HepG2 (cell line): ENCODE data around the gene WNT7B. TPM values are rescaled to one million over a fixed set of nuclear protein-coding genes. Genes with fewer than 3 reads are reported as not detected.

ENCODE experiments used
- ATAC-seq: fragments of 200-7000 bp; cut with Tn5 transposase; 3 replicates; pipeline ENCODE4 v1.9.1; 2020; ENCODE audit warnings: mild to moderate bottlenecking, moderate library complexity
- BruUV-seq: library from RNA; stranded (reverse); fragments of 400-500 nt; replicated peaks from 2 replicates; lab custom pipeline; 2021; lab: Mats Ljungman, UMichigan
- CTCF ChIA-PET: fragments of 300-600 bp; formaldehyde crosslinking; extraction: SDS; loops from one replicate; lab custom pipeline; 2021; ENCODE audit warnings: low total read pairs, inconsistent platforms, low intra/inter-chr PET ratio; lab: Yijun Ruan, JAX
- POLR2A ChIA-PET: fragments of 350-600 bp; sonication (Branson Sonifier 250); formaldehyde crosslinking; loops from one replicate; lab custom pipeline; 2020; ENCODE audit warnings: antibody characterized with exemption, inconsistent platforms; lab: Yijun Ruan, JAX
- DNase-seq: peaks from one replicate; pipeline ENCODE4 v3.0.0-alpha.2; 2015; ENCODE audit warnings: low spot score
- FAIRE-seq: peaks from 3 replicates; lab custom pipeline; 2011; peaks lifted over from hg19 to GRCh38; lab: Jason Lieb, UNC
- H2AFZ ChIP-seq: one replicate; pipeline ENCODE4 v1.6.1; 2011; ENCODE audit warnings: low read length, inconsistent platforms
- H3K27ac ChIP-seq: fragments of 300-600 bp; 3 replicates; pipeline ENCODE4 v1.8.0; 2011; ENCODE audit warnings: mixed run types, mild to moderate bottlenecking, mixed read lengths, low read length, inconsistent platforms; ENCODE audit not compliant: insufficient read depth; ENCODE audit errors: extremely low read length
- H3K27me3 ChIP-seq, 2 experiments: fragments of 200-600 bp in 1 of 2; 2 replicates in 1 of 2; 3 replicates in 1 of 2; pipeline versions ENCODE4 v1.6.0 to v1.8.0; 2011; ENCODE audit warnings: low read length in 2 of 2, mild to moderate bottlenecking in 2 of 2, moderate library complexity in 2 of 2, inconsistent platforms in 1 of 2; ENCODE audit not compliant: insufficient read depth in 2 of 2, control insufficient read depth in 1 of 2
- H3K36me3 ChIP-seq, 2 experiments: fragments of 200-600 bp in 1 of 2; replicated peaks in 1 of 2; 2 replicates in 1 of 2; 3 replicates in 1 of 2; pipeline versions ENCODE4 v1.5.1 to v1.8.0; 2011; ENCODE audit warnings: low read length in 2 of 2, inconsistent platforms in 1 of 2; ENCODE audit not compliant: insufficient read depth in 2 of 2, control insufficient read depth in 1 of 2
- H3K4me1 ChIP-seq: 2 replicates; pipeline ENCODE4 v1.5.1; 2012; ENCODE audit warnings: low read length, inconsistent platforms; ENCODE audit not compliant: insufficient read depth
- H3K4me2 ChIP-seq: 2 replicates; pipeline ENCODE4 v1.6.0; 2011; ENCODE audit warnings: low read depth, low read length, inconsistent platforms
- H3K4me3 ChIP-seq, 3 experiments: fragments of 200-600 bp in 1 of 3; sonication (generic), shearing (Covaris generic) in 1 of 3; replicated peaks in 1 of 3; 2 replicates each; pipeline ENCODE4 v1.5.1; 2011 to 2016; ENCODE audit warnings: low read length in 3 of 3, inconsistent platforms in 2 of 3, low read depth in 2 of 3, mild to moderate bottlenecking in 2 of 3, control low read depth in 1 of 3, mixed read lengths in 1 of 3; ENCODE audit not compliant: insufficient read depth in 1 of 3
- H3K79me2 ChIP-seq: one replicate; pipeline ENCODE4 v1.6.1; 2011; ENCODE audit warnings: low read length, inconsistent platforms; ENCODE audit not compliant: insufficient read depth
- H3K9ac ChIP-seq: 2 replicates; pipeline ENCODE4 v1.6.0; 2011; ENCODE audit warnings: mild to moderate bottlenecking, low read depth, low read length, inconsistent platforms; ENCODE audit not compliant: insufficient read depth
- H3K9me3 ChIP-seq: 2 replicates; pipeline ENCODE4 v1.5.1; 2012; ENCODE audit warnings: mild to moderate bottlenecking, low read length
- H4K20me1 ChIP-seq: 2 replicates; pipeline ENCODE4 v1.6.0; 2011; ENCODE audit warnings: inconsistent platforms, mild to moderate bottlenecking, low read length, moderate library complexity; ENCODE audit not compliant: insufficient read depth
- ZNF101 ChIP-seq: sonication (generic); formaldehyde crosslinking; IDR thresholded peaks from 2 replicates; pipeline ENCODE4 v1.4.0; 2020; ENCODE audit warnings: mild to moderate bottlenecking, low read depth, missing genetic modification reagents, borderline replicate concordance
- WGBS: methylation state at CpG from one replicate; pipeline ENCODE4 v1.1.6; 2017; ENCODE audit warnings: low lambda C conversion rate; 5-methylcytosine and 5-hydroxymethylcytosine counted together
- in situ Hi-C: cut with HindIII; loops from 2 replicates; pipeline ENCODE4 v1.10.0; 2017; ENCODE audit warnings: low pct_unique_long_range_greater_than_20kb; ENCODE audit not compliant: extremely low pct_ligation_motif_present
- intact Hi-C: fragments of 100-400 bp; cut with micrococcal nuclease; formaldehyde crosslinking; loops from one replicate; pipeline ENCODE4 v1.10.0; 2022; ENCODE audit not compliant: unreplicated experiment
- polyA plus RNA-seq, 8 experiments: library from polyadenylated mRNA; depleted of rRNA in 3 of 8; stranded (reverse) in 7 of 8; unstranded in 1 of 8; fragments of >200 nt; fragmentation: Illumina TruSeq in 4 of 8; extraction: Trizol in 4 of 8; gene quantifications; 2 replicates each; pipeline versions ENCODE4 v1.2.1 to v1.2.3, GENCODE V29; 2011 to 2016; ENCODE audit warnings: low read depth in 4 of 8, missing spikeins in 1 of 8, mixed read lengths in 1 of 8; ENCODE audit not compliant: insufficient read depth in 1 of 8
- total RNA-seq, 5 experiments: library from RNA; depleted of rRNA; stranded (reverse); fragments of >200 nt; fragmentation: Illumina TruSeq; extraction: Trizol; gene quantifications; 2 replicates each; pipeline ENCODE4 v1.2.3, GENCODE V29; 2016; ENCODE audit warnings: low read depth in 1 of 5
- TF ChIP-seq, protein P1 (sequence below): IDR thresholded peaks from 2 replicates; pipeline ENCODE4 v1.6.1; 2018; ENCODE audit warnings: missing genetic modification reagents
- TF ChIP-seq, protein P2 (sequence below): sonication (generic); formaldehyde crosslinking; IDR thresholded peaks from 2 replicates; pipeline ENCODE4 v1.4.0; 2020; ENCODE audit warnings: low read depth, mild to moderate bottlenecking, missing genetic modification reagents
- TF ChIP-seq, protein P3 (sequence below): sonication (generic); formaldehyde crosslinking; IDR thresholded peaks from 2 replicates; pipeline ENCODE4 v1.9.0; 2022; ENCODE audit warnings: low read depth, missing genetic modification reagents

The WNT7B gene
- total and polyA plus RNA-seq, 2 of the 13 experiments (the other 11 are each of a cell fraction or from before 2014, with no cell fraction given), result 0.09 TPM; not detected in 1

DNA sequence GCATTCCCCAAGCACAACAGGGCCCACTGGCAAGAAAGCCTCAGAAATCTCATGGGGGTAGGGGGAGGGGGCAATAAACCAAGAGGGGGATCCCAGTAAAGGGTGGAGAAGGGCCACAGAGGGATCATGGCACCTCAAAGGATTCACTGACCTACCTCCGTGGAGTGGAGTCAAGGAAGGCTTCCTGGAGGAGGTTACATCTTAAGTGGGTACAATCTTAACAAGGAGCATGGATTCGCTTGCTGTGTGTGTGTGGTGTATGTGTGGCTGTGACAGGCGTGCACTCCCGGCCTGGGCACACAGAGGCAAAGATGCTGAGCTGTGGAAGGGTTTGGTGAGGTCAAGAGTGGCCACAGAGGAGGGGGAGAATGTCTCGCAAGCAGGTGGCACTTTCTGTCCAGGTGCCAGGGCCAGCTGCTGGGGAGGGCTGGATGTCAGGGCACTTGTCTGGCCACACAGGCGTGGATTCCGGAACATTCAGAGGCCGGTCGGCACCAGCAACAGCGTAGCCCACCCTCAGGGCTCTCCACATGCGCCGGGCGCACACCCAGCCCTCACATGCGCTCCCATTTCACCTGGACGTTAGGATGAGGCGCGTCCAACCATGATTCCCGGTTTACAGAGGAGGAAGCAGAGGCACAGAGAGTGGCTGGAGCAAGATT is 43.3 kb downstream of the WNT7B start (continued):
- TF ChIP-seq, protein P1, sequence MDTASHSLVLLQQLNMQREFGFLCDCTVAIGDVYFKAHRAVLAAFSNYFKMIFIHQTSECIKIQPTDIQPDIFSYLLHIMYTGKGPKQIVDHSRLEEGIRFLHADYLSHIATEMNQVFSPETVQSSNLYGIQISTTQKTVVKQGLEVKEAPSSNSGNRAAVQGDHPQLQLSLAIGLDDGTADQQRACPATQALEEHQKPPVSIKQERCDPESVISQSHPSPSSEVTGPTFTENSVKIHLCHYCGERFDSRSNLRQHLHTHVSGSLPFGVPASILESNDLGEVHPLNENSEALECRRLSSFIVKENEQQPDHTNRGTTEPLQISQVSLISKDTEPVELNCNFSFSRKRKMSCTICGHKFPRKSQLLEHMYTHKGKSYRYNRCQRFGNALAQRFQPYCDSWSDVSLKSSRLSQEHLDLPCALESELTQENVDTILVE, result no peak

DNA sequence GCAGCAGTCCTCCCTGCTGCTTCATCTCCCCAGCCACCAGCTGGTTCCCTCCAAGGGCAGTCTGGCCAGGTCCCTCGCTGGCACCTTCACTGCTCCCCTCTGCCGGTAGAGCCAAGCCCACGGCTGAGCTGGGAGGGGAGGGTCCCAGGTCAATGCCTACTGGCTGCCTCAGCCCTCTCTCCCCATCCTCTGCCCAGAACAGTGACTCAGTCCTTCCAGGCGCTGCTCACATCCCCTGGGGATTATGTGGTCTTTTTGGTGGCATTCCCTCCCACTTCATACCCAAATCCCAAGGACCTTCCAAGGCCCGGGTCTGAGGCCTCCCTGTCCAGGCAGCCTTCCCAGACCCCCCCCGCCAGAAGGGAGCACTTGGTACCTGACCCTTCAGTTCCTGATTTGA is 44.9 kb downstream of the WNT7B start:
- Histone ChIP-seq H2AFZ (no peak overlapping the region), H3K4me3 (no peak overlapping the region), H3K79me2 (no peaks in the 10 kb centered on the region), H3K27ac (no peak overlapping the region), H3K9me3 (no peaks in the 10 kb centered on the region), H3K9ac (no peak overlapping the region), H3K27me3 (peaks cover 17 to 78% of the 10 kb centered on the region in 2 experiments), H3K36me3 (no peaks in the 10 kb centered on the region), H3K4me1 (no peaks in the 10 kb centered on the region), H4K20me1 (peaks cover 2% of the 10 kb centered on the region; the same call in 1 of the 2 replicates), H3K4me2 (no peak overlapping the region)
- FAIRE-seq, result no peak
- BruUV-seq, result no TSS peak
- DNase-seq, result no peak
- TF ChIP-seq ZNF101 (CRISPR knock-in tag), result no peak
- TF ChIP-seq, protein P2, sequence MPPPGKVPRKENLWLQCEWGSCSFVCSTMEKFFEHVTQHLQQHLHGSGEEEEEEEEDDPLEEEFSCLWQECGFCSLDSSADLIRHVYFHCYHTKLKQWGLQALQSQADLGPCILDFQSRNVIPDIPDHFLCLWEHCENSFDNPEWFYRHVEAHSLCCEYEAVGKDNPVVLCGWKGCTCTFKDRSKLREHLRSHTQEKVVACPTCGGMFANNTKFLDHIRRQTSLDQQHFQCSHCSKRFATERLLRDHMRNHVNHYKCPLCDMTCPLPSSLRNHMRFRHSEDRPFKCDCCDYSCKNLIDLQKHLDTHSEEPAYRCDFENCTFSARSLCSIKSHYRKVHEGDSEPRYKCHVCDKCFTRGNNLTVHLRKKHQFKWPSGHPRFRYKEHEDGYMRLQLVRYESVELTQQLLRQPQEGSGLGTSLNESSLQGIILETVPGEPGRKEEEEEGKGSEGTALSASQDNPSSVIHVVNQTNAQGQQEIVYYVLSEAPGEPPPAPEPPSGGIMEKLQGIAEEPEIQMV (CRISPR knock-in tag), result no peak
- TF ChIP-seq, protein P3, sequence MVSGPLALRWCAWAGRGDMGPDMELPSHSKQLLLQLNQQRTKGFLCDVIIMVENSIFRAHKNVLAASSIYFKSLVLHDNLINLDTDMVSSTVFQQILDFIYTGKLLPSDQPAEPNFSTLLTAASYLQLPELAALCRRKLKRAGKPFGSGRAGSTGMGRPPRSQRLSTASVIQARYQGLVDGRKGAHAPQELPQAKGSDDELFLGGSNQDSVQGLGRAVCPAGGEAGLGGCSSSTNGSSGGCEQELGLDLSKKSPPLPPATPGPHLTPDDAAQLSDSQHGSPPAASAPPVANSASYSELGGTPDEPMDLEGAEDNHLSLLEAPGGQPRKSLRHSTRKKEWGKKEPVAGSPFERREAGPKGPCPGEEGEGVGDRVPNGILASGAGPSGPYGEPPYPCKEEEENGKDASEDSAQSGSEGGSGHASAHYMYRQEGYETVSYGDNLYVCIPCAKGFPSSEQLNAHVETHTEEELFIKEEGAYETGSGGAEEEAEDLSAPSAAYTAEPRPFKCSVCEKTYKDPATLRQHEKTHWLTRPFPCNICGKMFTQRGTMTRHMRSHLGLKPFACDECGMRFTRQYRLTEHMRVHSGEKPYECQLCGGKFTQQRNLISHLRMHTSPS, result no peak
- ChIA-PET POLR2A (no interaction called here), CTCF (no interaction called here)
- in situ Hi-C loops (no loop called here), intact Hi-C loops (no loop called here)
- 3% methylated on average over 5 of the region's 6 CpGs for WGBS
- ATAC-seq, result no peak
